GM18508 (cell line): Measurements from ENCODE around the gene BRSK2.

ENCODE experiments used
- ATAC-seq: cut with Tn5 transposase; IDR thresholded peaks from one replicate; pipeline ENCODE4 v1.9.1; 2021; ENCODE audit warnings: moderate number of reproducible peaks; ENCODE audit not compliant: insufficient read depth, unreplicated experiment

Gene BRSK2

GRCh38 chr11:1459764-1460395 lies 70.1 kb downstream of the BRSK2 start:
- ATAC-seq = no peak

GRCh38 chr11:1460396-1460985 lies 70.8 kb downstream of the BRSK2 start:
- no peak for ATAC-seq

- ATAC-seq = no peak
Measured at GRCh38 chr11:1460986-1461825, 71.5 kb downstream of the BRSK2 start.

DNA sequence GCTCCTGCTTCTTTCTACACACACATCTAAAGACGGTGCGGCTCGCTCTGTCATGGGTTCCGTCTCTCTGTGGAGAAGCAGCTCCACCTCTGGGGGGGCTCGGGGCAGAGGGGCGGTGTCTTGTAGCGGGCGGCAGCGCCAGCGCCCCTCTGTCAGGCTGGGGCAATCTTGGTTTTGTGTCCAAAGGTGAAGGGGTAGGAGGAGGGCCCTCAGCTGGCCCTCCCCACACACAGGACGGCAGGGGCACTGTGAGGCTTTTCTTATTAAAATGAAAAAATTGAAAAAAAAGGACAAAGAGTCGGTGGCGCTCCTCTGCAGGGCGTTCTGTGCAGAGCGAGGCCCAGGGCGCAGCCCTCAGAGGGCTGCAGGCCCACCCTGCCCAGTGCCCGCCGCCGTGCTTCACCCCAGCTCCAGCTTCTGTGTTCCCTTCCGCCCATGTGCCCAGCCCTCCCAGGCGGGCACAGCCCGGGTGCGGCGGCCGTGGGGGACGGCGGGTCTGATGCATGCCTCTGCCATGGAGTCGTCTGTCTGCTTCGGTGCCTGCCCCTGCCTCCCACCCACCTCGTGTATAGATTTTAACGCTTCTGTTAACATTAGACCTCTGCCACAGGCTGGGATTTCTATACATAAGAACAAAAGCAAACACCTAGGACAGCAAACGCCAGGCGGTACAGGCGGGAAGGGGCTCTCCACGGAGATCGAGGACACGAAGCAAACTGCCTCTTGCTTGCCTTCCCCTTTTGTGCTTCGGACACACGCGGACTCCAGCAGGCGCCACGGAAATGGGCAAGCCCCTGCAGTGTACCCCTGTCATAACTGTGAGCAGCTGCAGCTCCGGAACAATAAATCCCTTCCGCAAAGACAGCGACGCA lies 72.3 kb downstream of the BRSK2 start:
- no peak for ATAC-seq

- ATAC-seq = no peak
Measured at GRCh38 chr11:1462698-1462975, 72.9 kb downstream of the BRSK2 start.

GRCh38 chr11:1463056-1463455 lies 73.3 kb downstream of the BRSK2 start:
- no peak for ATAC-seq

GRCh38 chr11:1466784-1467183 lies 77.0 kb downstream of the BRSK2 start:
- ATAC-seq = no peak

DNA sequence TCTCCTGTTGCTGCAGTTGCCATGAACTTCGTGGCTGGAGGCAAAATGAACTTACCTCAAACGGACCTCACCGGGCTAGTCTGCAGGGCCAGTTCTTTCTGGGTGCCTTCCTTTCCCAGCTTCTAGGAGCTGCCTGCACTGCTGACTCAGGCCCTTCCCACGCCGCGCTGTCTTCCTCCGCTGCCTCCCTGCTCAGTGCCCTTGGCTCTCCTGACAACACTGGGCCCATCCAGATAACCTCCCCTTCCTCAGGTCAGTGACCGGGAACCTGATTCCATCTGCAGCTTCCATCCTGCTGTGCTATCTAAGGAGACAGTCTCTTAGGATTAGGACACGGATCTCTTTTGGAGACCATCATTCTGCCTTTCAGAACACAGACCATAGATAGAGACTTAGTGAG lies 77.5 kb downstream of the BRSK2 start:
- no peak for ATAC-seq

DNA sequence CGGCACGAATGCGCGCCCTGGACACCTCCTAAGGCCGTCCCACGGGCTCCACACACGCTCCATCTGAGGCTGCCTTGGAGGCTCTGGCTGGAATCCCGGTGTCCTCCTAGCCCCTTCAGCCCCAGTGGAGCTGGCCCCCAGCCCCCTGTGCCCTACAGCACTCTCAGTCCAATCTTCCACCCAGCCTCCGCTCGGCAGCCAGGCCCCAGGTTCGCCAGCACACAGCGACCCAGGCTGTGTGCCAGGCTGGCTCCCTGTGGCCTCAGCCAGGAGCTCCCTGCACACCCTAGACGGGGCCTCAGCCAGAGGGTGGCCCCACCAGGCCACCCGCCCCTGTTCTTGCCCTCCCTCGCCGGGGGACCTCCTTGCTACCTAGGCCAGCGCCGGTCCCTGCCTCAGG lies 78.3 kb downstream of the BRSK2 start:
- no peak for ATAC-seq

DNA sequence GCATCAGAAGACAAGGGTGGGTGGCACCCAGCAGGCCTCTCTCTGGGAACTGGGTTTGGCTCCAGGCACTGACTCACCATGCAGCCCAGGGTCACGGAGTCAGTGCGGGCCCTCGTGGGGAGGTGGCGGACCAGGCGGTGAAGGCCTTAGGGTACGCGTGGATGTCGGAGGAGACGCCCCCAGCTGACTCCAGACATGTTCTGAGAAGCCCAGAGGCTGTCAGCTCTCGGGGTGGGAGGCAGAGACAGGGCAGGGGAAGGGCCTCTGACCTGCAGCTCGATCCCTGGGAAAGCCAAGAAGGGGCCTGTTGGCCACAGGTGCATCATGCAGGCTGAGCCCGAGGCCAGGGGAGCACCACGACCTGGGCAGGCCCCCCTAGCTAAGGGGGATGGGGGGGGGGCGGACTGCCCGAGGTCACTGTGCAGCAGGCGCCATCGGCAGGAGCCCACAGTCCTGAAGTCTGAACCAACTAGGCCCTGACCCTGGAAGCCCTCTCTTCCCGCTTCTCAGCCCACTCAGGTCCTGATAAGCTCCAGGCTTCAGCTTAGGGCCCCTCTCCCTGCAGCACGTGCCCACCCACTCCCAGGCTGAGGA lies 78.8 kb downstream of the BRSK2 start:
- no peak for ATAC-seq

DNA sequence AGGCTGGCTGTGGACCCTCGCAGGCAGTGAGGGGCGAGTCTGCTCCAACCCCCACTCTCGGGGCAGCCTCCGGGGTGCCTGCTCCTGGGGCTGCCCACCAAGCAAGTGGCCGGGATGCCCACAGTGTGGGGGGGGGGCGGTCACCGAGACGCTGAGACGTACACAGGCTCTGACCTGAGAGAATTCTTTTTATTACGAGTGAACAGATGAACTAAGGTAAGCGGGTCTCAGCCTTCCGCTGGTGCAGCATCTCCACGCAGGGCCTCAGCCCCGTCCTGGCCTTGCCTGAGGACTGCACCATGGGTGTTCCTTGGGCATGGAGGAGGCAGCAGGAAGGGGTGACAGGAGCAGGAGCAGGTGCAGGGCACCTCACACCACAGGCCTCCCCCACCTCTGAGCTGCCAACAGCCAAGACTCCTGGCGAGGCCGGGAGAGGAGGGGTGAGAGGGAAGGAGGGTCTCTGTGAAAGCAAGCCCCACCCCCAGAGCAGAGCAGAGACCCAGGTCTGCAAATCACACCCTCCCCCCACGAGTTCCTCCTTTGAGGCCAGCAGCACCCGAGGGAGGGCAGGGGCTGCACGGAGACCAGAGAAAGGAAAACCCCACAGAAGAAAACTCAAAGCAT lies 79.7 kb downstream of the BRSK2 start:
- ATAC-seq = no peak

DNA sequence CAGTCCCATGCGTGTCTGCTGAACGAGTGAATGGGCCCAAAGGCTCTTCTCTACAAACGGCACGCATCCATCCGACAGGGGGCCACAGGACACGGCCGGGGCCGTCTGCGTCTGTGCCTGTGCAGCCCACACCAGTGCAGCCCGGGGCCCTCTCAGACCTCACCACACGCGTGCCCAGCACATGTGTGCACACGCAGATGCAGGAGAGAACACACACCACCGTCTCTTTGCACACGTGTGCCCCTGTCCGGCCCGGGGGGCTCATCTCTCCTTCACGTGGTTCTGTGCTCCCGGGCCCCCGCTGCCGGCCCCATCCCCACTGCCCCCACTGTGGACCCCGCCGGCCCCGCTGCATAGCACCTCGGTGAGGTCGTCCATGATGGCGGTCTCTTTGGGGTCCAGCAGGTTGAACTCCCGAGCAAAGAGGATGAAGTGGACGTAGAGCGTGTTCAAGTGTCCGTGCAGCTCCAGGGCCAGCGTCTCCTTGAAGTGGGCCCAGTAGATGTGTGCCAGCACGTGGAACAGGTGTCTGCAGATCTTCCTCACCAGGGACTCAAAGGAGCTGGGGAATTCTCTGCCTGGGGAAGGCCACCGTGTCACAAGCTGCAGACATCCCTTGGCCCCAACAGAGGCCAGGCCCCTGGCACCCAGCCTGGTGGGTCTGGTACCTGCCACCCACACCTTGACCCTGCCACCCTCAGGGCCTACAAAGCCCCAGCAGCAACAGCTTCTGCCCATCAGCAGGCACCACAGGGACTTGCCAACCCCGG lies 80.4 kb downstream of the BRSK2 start:
- no peak for ATAC-seq

DNA sequence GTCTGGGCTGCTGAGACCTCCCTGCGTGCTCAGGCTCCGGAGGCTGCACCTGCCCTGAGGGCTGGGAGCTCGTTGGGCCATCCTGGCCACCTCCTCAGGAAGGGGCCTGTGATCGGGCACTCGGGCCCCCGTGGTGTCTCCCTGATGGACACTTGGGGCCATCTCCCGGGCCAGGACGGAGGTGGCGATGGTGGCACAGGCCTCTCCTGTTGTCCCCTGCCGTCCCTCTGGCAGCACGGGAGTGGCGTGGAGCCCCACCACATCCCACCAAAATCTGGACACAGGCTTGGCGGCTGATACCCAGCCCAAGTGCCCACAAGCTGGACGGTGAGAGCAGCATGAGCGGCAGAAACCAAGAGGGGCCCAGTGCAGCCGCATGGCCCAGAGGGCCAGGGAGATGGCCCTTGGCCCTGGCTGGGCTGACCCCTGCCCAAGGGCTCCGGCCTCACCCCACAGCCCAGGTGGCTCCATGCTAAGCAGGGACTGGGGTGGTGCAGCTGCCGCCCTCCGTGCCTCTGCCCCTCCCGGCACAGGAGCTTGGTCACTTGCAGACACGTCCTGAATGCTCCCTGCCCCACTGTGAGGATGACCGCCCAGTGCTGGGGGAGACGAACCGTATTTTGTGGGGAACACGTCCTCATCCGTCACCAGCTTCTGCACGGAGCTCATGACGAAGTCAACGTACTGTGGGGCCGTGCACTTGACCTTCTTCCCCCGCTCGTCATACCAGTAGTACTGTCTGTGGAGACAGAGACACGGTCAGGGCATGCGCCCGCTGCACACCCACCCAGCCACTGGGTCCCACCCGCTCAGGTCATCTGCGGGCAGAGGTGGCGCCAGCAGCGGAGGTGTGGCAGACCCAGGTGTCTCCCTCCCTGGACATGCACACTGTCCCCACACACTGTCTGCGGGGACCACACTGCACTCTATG lies 81.2 kb downstream of the BRSK2 start:
- no peak for ATAC-seq

DNA sequence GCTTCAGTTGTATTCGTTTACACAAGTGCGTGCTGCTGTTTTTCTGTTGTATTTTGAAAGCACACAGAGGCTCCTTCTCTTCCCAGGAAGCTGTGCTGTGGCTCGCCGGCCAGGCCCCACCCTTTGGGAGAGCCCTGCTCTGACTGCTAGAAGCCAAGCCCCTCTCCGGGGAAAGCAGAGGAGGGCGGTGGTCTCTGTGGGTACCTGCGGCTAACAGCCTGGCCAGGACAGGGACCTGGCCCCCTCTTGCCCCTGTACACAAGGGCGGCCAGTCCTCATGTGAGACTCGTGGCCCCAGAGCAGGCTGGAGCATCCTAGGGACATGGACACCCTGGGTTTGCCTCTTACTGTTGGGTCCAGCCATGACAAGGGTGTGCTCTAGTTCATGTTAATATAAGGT lies 82.0 kb downstream of the BRSK2 start:
- ATAC-seq = no peak

DNA sequence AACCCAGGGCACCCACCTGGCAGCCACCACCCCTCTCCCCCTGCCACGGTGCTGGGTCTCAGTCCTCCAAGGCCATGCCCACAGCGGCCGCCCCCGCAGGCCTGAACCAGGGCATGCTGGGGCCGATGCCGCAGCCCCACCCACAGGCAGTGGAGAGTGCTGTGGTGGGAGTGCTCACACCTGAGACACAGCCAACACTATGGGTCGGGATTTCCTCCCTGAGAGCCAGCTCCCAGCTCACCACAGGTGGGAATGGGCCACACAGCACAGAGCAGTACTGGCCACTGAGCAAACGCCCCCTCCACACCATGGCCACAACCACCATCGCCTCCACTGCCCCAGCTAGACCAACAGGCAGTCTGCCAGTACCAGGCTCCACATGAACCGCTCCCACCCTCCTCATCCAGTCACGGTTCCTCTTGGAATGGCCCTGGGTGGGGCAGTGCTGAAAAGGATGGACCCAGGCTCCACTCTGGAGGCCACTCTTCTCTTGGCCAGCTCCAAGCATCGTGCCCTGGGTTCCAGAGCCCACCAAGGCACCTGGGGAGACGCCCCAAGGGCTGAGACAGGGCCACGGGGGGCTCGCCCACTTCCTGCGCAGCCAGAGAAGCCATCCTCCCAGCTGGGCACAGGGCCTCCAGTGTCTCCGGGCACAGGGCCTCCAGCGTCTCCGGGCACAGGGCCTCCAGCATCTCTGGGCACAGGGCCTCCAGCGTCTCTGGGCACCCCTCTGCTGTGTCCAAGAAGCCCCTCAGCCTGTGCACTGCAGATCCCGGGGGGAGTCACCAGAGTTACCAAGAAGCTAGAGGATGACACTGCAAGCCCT lies 82.7 kb downstream of the BRSK2 start:
- ATAC-seq = no peak

GRCh38 chr11:1473011-1473628 lies 83.4 kb downstream of the BRSK2 start:
- no peak for ATAC-seq

GRCh38 chr11:1473786-1474185 lies 84.1 kb downstream of the BRSK2 start:
- no peak for ATAC-seq
